CD4-positive, alpha-beta T cell treated with Interleukin-2 at 100 ng/mL for 4 hours (primary cell): ENCODE measurements around the gene PRSS56.

Experiments used
- DNase-seq: peaks from one replicate; pipeline ENCODE4 v3.0.0-alpha.2; 2020; ENCODE audit warnings: low spot score

PRSS56 gene

DNA sequence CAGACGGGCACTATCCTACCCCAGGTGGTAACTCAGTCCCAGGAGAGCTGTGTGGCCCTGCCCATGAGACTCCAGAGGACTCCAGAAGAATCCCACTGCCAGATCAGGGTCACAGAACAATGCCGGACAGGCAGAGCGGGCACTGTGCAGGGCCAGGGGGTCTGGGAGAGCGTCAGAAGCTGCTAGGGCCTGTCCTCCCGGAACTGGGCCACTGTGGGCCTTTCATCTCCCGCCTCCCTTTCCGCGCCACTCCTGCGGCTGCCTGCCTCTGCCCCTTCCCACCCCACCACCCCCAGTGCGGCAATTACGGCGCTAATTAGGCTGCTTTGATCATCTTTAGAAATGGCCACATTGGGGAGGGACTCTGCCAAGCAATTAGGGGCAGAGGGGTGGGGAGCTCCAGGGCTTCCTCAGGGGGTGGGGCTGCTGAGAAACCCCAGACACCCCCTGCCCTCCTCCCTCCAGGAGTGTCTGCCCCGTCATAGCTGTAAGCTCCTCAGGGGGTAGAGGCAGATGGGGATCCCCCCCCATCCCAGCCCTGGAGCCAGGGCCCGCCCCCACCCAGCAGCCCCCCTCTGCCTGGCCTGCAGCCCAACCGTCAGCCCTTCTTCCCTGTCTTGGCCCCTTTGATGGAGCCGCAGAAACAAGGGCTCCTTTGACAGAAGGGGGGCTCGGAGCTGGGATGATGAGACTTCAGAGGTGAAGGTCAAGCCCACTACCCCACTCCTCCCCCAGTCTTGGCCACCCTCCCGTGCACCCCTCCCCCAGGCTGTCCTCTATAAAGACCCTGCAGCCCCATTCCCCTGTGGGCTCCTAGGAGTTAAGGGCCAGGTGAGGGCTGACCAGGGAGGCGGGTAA, at the start of gene PRSS56:
Gene PRSS56 (plus strand): TSS at position 808 of the 858 bp plus-strand sequence. CDS start 211 bp downstream, outside the sequence.
- DNase-seq, result no peak

DNA sequence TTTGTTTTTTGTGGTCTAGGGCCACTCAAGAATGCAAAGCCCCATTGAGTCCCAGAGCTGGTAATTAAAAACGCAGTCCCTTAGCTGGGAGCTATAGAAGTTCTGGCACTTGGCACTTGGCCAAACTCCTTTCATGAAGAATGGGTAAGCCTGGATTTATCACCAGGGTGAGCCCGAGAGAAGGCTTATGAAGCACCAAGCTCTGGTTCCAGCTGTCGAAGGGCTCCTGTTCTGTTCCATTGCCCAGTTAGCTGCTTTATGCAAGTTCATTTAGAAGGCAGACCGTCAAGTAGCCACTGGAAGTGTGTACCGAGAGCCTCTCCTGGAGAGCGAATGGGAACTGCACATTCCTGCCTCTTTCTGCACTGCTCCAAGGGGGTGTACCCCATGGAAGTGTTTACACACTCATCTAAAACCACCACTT, 46.7 kb upstream of the PRSS56 start:
- no peak for DNase-seq

DNA sequence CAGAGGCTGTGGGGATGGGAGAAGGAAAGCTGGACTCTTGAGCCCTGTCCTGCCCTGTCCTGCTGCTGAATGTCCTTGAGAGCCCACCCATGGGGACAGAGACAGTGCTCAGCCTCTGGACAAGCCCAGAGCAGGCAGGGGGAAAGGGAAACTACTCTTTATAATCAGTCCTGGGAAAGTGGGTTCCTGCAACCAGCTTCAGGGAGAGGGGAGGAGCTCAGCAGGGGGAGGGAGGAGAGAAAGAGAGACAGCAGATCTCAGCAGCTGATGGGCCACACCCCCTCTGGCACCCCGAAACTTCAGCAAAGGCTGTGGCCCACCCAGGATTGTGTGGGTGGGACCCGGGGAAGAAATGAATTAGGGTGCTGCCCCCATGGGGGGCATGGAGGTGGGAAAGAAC, 44.1 kb upstream of the PRSS56 start:
- no peak for DNase-seq

DNA sequence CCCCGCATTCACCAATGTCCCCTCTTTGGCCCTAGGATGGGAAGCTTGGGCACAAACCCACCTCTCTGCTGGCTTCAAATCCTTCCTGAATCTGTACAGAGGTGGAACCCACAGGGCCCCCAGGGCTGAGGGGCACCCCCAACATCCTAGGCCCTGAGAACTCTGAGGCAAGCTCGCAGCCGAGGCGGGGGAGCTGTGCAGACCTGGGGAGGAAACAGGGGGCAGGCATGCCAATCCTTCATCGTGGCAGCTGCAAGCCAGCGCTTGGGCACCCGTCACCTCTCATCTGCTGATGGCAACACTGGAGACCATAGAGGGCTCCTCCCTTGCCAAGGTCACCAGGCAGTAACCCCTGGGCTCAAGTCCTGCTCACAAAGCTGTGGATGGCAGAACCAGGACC, 43.4 kb upstream of the PRSS56 start:
- no peak for DNase-seq

DNA sequence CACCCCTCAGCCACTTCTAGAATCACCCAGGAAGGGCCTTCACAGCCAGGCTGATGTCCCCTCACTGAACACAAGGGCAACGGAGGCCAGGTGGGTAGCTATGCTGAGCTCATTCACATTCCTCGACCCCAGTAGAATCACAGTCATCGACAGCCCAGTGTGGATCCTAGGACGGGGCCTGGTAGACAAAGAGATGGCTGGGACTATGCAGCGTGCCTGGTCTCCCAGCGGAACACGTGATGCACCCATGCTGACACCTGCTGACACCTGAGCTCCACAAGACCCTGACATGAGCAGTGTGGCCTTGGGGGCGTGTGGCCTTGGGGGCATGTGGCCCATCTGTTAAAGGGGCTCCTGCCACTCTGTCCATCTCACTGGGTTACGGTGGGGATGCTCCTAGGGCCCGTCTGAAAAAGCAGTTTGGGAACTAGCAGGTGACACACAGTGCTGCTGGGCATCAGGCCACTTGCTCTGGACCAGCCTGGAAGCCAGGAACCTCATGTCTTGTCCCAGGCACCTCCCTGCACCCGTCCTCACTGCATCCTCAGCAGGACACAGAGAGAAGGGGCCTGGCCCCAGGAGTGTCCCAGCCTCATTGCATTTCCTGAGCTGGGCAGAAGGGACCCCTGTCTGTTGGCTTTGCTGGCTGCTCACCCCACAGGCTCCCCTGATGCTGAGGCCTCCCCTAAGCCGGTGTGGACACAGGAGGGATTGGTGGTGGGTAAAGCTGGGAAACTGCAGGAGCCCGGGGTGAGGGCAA, 42.3 kb upstream of the PRSS56 start:
- DNase-seq, result no peak

DNA sequence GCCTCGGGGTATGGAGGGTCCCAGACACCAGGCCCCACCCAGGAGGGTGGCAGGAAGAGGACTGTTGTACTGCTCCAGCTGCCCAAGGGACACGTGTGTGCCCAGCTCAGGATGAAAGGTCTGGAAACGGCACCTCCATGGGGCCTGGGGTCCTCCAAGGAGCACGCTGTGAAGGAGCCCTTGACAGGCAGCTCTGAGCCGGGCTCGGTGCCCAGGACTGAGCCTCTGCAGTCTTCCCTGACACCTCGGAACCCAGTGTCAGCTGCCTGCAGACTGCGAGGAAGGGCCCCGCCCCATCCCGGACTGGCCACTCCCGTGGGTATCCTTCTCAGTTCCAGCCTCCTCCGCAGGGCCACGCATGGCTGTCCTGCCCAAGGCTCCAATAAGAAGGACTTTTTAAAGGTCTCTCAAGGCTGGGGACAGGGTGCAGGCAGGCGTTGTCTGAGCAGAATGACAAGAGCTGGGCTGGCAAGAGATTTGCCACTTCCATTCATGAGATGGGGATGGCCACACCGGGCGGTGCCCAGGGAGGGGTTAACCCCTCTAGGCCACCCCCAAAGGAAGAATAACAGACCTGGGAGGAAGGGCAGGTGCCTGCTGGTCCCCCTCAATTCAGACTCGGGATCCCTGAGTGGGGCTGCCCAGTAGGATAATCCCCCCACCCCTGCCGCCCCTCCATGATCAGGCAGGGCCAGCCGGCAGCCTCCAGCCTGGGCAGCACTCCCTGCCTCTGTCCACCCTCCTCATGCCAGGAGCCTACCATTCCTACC, 41.4 kb upstream of the PRSS56 start:
- no peak for DNase-seq

DNA sequence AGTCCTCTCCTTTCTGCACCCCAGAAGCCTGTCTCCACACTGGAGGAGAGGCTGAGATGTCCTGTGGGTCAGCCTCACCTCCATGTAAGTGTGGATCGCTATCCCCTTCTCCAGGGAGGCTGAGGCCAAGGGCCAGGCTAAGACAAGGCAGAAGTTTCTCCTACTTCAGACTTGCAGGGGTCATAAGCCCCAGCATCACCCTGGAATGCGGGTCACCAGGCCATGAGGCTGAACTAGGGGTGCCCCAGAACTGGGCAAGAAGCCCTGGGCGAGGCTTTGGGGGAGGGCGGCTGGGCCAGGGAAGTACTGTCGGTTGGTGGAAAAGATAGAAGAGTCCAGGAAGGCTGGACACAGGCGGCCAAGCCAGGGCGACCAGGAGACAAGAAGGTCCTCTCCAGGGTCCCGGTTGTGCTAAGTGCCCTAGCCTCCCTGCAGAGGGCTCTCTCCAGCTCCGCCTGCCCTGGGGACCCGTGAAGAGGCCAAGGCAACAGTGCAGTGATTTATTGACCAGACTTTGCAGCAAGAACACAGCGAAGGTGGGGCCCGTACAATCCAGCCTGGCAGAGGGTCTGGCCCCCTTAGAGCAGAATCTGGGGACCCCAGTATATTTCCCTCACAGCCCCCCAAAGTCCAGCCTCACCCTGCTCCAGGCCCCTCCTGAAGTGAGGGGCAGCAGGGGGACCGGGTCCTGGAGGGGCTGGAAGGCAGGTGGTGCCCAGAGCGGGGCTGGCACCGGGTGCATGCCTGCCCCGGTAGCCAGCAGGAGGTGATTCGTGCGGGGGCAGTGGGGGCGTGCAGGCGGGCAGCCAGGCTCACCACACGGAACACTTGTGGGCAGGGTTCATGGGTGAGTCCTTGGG, 40.6 kb upstream of the PRSS56 start:
- DNase-seq, result no peak

DNA sequence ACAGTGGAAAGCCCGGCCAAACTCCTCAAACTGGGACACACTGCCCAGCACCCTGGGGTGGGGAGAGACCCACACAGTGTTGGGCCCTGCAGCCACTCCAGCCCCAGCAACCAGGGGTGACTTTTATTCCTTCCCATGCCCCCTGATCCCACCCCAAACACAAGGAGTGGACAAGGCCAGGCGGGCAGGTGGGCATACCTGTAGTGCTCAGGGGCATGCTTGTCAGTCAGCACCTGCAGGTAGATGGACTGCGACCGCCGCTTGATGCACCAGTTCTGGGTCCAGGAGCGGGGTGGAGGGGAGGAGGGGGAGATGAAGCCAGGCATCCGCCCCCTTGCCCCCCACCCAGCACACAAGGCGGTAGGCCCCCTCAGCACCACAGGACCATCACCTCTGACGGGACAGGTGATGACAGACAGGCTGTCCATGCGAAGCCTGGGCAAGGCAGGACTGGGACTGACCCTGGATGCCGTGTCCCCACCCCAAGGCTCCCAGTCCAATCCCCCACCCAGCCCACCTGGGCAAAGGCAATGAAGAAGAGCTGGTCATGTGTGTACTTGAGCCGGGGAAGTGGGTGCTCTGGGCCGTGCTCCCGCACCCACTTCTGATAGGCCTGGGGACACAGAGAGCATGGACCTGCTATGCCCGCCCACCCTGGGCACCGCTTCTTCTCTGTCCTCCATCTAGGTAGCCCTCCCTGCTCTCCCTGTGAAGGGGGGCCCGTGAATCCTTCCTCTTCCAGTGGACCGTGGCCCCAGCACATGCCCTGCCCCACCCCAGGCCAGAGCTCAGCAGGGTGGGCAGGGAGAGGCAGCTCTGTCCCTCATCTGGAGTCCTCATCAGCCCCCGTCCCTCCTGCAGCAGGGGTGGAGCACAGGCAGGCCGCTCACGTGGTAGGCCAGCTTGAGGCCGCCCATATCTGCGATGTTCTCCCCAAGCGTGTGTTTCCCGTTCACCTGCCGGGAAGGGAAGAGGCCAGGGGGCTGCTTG, 39.7 kb upstream of the PRSS56 start:
- DNase-seq, result no peak

DNA sequence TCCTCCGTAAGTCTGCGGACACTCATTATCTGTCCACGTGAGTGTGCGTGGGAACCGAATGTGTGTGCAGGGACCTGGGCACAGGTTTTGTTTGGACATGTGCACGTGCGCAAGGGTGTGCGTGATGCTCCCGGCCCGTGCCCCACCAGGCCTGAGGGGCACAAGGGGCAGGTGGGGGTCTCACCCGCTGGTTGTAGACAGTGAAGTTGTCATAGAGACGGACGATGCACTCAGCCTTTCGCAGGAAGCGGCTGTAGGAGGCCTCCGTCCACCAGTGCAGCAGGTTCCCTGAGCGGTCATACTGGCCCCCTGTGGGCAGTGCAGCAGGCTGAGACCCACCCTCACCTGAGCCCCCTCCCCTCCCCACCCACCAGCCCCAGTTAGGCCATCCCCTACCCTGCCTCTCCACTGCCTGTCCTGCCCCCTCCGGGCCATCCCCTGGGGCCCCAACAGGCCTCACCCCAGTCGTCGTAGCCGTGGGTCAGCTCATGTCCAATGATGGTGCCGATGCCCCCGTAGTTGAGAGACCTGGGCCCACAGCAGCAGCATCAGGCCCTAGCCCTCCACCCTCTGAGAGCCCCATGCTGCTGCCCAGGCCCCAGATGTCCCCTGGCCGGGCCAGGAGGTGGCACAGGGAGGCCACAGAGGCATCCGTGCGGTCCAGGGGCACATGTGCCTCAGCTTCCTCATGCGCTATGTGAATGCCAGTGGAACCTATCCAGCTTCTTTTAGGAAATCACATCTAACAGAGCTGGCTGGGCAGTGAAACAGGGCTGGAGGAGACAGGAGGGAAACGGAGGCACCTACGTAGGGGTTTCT, 38.7 kb upstream of the PRSS56 start:
- DNase-seq, result no peak

DNA sequence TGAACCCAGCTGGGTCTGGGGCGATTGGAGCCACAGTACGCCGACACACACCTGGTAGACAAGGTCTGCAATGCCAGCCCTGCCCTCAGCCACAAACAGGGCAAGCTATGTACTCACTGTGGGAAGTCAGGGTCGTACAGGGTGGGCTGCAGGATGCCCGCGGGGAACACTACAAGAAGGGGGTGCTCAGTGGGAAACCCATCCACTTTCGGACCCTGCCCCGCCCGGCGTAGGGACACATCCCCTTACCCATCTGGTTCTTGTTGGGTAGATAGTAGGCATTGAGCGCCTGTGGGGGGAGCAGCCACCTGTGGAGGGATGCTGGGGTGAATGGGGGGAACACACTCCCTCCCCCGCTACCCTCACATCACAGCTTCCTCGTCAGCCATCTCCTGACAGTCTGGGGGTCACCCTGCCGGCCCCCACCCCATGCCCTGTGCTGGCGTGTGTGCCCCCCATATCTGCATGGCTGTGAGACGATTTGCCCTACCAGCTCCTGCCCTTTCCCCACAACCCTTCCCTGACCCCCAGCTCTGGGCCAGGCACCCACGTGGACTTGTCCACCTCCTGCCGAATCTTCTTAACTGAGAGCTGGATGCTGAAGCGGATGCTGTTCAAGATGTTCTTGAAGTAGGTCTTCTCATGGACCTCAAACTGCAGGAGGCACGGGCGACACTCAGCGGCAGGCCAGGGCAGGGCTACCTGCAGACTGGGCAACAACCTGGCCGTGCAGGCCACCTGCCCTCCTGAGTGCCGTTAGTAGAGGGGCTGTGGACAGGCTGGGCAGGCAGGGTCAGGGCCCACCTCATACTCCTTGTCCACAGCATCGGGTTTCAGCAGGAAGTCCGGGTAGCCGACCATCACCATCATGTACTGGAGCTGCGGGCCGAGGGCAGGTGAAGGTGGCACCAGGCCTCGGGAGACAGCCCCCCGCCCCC, 37.6 kb upstream of the PRSS56 start:
- DNase-seq, result no peak

DNA sequence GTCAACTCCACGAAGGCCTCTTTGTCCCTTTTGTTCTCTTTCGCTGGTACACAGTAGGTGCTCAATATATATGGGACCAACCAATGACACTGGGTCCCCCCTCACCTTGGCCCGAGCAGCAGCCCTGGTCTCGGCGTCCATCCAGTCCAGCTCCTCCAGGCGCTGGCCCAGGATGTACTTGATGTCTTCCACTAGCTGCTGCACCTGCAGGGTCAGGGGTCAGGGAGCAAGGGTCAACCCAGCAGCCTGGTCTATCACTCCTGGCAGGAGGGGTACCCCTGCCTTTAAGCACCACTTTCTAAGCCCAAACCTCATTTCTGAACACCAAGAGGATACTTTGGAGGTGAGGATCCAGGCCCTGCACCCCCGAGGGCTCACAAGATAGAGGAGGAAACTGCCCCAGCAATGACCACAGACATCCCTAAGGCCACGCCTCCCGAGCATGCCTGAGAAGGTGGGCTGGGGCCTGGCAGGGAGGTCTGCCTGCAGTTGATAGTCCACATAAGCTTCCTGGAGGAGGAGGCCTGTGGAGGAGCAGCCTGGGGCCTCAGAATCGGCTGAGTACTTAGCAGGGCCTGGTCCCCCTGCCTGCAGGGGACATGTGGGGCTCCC, 36.8 kb upstream of the PRSS56 start:
- no peak for DNase-seq

DNA sequence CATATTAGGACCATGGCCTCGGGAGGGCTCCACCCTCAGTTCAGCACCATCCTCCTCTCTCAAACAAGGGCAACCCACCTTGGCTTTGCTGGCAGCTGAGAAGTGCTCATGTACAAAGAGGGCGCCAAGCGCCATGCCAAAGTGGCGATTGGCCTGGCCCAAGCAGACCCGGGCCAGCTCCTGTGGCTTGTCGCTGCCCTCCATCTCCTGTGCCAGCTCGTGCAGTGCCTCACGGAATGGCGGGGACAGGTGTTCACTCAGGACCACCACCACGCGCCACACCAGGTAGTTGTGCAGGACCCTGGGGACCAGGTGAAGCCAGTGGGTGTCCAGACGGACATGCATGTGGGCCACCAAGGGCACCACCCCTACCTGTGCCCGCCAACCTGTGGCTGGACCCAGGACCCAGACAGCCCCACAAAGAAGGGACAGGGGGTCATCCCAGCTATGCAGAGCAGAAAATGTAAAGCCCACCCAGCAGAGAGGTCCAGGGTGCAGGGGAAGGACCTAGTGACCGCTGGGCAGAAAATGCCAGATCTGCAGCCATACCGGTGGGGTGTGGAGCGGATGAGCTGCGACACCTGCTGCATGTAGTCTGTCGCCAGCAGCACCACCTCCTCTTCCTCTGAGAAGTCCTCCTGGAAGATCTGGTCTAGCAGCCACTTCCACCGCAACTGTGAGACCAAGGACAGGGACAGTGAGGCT, 36.1 kb upstream of the PRSS56 start:
- DNase-seq, result no peak

DNA sequence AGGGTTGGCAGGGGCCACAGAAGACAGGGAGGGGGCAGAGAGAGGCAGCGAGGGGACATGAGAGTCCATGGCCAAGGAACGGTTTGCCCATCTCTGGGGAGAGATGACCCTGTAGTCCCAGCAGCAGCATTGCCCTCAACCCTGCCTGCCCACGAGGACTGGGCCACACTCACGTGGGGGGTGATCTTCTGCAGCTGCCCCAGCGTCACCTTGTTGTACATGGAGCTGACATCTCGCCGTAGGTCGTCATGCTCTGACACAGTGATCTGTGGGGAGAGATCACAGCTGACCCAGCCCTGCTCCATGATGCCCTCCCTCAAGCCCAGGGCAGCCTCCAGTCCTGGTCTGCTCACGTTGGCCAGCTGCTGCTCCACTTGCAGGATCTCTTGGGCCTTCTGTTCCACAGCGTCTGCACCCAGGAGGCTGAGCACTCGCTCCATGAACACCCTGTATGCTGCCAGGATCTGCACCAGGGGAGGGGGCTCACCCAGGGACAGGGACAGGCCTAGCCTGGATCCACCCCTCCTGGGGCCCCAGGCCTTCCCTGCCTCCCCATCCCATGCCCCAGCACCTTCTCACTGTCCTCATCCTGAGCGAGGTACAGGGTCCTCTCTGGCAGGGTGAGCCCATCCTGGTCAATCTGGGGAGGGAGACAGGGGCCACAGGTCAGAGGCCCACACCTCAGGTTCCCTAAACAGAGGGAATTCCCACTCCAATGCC, 35.4 kb upstream of the PRSS56 start:
- DNase-seq, result no peak

DNA sequence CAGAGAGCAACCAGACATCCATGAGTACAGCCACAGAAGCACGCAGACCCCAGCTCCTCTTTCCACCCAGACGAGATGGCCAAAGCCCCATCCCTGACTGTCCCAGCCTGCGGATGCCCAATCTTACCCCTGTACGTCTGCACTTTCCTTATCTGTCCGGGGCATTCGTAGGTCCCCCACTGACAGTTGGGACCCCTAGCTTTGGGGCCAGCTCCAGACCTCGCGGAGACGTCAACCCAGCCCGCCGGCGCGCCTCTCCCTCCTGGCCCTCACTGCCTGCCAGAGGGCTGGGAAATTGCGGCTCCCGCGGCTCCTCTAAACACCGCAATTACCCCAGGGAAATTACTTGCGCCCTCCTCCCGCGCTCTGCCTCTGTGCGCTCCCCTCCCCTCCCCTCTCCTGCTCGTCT, 34.8 kb upstream of the PRSS56 start:
- no peak for DNase-seq

DNA sequence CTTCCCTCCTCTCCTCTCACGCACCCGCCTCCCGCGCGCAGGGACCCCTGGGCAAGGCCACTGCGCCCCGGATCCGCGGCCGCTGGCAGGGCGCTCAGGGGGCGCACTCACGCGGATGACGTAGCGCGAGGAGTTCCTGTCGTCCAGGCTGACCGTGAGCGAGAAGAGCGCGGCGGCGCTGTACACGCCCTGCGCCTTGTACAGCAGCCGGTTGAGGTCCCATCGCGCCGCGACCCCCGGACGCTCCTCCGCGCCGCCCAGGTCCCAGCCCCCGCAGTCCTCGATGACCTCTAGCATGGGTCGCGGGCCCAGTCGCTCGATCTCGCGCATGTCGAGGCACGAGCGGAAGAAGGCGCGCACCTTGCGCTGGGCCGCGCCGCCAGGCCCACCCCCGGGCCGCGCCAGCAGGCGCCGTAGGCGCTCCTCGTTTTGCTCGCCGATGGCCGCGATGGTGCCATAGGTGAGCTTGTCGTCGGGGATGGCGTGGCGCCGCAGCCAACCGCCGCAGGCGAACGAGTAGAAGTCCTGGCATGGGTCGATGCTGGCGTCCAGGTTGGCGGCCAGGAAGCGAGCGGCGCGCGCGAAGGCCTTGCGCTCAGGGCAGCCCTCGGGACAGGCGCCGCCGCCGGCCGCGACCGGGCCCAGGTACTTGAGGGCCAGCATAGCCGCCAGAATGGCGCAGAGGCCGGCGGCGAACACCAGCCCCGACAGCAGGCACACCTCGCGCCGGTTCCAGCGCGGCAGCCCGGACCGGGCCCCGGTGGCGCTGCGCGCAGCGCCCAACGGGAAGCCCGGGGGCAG, 34.2 kb upstream of the PRSS56 start:
- no peak for DNase-seq
